DMS153 treated with DMSO at 0.1 percent for 48 hours (cell line): ENCODE measurements around the gene NFIB.

Experiments
- DNase-seq: peaks from one replicate; lab custom pipeline; 2025; ENCODE audit not compliant: unreplicated experiment; lab: John Stamatoyannopoulos, UW

Gene NFIB

GRCh38 chr9:14119694-14120514 lies 194.0 kb downstream of the NFIB start:
- no peak for DNase-seq

GRCh38 chr9:14112226-14112625 lies 201.7 kb downstream of the NFIB start:
- no peak for DNase-seq

DNA sequence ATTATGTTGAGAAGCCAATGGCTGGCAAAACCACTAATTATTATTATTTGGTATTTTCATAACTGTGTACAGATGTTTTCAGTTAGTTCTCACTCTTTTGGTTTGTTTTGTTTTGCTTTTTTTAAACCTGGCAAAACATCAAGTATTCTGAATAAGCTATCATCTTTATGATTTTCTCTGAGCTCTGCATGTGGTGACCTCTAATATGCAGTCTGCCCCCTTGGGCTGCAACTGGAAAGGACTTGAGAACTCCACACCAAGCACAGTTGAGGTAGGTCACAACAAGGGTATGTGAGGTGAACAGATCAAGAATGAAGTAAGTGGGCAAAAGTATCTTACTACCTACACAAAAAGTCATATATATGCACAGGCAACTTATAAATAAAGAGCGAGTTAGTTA lies 202.2 kb downstream of the NFIB start:
- no peak for DNase-seq

GRCh38 chr9:14107977-14108376 lies 206.0 kb downstream of the NFIB start:
- no peak for DNase-seq

DNA sequence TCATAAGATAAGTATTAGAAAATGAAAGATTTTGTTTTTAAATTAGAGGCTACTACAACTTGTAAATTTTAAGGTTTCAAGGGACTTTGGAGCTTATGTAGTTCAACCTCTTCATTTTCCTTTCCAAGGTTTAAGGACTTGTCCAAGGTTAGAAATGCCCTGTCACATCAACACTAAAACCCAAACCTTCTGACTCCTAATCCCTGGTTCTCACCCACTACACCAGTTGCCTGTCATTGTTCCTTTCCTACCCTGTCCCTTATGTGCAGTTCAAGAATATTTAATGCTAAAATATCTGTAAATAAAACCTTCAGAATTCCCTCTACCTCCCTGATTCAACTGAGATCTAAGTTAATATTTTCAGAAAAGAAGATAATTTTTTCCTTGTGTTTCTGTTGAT lies 206.4 kb downstream of the NFIB start:
- no peak for DNase-seq

DNA sequence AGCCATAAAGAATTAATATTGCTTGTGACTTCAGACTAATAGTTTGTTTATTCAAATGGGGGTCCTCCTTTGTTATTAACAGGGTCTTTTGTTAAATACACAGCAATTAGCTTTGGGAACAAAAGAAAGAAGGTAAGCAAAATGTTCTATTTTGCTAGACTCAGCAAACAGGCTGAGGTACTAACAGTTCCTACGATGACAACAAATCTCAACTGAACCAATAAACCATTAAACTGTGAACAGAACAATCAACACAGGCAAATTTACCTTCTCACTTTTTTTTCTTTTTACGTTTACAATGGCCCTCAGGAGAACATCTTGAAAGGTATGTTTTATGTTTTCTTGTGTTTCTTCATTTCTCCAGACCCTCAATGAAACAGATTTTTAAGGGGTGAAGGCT lies 207.2 kb downstream of the NFIB start:
- DNase-seq: no peak

DNA sequence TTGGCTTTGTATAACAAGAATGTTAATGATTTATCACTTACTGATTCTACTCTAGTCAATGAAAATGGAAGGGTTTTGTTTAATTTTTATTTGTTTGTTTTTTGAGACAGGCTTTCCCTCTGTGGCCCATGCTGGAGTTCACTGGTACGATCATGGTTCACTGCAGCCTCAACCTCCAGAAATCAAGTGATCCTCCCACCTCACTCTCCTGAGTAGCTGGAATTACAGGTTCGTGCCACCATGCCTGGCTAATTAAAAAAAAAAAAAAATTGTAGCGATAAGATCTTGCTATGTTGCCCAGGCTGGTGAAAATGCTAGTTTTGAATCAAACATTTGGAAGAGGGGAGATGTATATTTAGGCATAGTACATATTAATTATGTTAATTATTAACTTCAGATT lies 209.4 kb downstream of the NFIB start:
- no peak for DNase-seq

DNA sequence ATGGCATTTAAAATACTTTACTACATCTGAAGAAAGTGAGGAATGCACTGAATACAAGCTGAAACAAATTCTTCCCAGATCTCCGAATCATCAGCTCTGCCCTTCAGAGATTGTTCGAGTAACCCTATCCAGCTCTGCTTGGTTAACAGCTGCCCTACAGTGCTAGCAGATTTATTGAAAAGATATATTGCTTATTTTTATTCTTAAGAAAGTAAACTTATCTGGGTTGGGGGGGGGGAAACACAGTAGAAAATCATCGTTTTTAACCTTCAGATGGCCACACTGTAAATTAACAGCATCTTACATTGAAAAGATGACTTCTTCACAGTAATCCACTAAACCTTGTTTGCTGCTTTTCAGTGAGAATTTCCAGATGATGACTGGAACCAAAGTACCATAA lies 210.8 kb downstream of the NFIB start:
- DNase-seq: no peak

DNA sequence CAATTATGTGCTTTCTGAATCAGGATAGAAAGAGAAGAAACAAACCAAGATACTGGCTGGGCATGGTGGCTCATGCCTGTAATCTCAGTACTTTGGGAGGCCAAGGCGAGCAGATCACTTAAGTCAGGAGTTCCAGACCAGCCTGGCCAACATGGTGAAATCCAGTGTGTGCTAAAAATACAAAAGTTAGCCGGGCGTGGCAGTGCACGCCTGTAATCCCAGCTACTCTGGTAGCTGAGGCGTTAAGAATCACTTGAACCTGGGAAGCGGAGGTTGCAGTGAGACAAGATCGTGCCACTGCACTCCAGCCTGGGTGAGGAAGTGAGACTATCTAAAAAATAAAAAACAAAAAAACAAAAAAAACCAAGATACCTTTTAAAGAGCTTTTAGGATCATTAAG lies 214.2 kb downstream of the NFIB start:
- DNase-seq: no peak

DNA sequence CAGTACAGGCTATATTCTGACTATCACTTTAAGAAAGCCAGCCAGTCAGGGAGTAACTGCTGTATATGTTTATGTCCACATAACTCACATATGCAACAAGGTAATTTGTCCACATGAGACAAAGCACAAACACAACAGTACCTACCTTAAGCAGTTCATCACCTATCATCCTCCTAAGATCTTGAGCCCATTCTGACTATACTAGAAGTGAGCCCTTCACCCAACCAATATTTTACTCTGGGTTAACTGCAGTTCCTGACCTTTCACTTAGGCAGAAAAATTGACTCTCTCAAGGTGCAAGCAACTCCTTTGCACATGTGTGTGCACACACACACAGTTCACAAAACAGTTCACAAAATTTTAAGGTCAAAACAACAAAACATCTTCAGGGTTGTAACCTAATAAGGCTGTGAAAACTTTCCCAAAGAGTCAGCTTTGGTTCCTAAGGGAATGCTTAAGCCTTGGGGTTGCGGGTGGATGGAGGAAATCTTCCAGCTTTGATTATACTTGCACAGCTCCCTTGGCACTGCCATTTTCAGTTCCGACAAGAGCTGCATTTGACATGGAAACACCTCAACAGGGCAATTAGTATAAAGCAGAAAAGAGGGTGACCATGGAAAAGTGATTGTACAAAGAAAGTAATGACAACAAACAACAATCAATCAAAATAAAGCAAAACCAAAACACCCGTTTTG lies 215.3 kb downstream of the NFIB start:
- no peak for DNase-seq

- no peak for DNase-seq
These were observed 216.1 kb downstream of the NFIB start for GRCh38 chr9:14097666-14098415.

DNA sequence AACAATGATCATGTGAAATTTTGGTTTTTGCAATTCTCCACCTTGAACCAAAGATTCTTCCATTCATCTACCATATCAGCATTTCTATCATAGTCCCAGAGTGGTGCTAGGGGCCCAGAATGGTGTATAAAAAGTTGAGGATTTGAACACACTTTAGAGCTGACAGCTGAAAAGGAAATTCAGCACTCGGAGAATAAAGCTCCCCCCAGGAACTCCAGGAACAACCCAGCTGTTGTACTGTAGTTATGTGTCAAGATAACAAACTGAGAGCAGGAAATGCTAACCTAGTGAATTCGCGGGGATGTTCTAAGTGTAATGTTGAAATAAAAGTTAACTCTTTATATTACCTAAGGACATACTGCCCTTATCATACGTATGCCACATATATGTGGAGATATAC lies 216.7 kb downstream of the NFIB start:
- DNase-seq: no peak

DNA sequence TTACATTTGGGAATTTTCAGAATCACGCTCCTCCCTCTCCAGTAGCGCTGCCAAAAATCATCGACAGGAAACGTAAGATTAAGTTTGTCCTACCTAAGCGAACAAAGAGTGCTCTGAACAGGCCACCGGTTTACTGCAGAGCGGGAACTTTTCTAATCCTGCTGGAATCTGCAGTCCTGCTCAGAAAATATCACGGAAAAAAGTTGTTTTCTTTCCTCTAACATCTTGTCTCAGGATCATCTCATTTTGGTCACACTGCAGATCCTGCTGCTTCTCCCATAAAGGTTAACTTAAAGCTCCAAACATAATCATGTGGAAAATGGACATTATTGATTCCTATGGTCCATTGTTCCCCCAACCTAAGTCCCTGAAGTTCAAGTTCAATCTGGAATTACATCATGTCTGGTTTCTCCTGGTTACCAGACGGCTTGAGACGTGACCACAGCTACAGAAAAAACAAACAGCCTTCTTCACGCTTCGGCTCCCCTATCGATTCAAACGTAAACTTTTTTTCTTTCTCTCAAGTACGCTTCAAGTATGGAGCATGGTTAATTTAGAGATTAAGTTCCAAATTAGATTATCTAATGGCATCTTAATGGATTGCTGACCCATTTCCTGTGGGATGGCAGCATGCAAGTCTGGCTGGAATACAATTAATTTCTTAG lies 217.6 kb downstream of the NFIB start:
- DNase-seq: peak; percentile 75

DNA sequence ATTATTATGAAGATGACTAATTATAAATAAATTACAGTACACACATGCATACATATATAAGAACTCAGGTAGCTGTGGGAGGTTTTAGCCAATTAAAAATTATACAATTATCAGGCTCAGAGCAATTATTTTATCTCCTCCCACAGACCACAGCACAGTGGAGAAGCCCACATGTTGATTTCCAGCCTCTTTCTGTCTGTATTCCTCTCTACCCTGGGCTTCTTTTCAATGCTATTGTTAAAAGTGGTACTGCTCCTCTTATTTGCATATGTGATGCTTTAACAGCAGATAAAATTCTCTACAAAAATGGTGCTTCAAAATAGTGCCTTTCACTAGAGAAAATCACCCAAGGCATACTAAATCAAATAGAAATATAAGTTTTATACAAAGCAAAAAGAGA lies 218.7 kb downstream of the NFIB start:
- DNase-seq: no peak

DNA sequence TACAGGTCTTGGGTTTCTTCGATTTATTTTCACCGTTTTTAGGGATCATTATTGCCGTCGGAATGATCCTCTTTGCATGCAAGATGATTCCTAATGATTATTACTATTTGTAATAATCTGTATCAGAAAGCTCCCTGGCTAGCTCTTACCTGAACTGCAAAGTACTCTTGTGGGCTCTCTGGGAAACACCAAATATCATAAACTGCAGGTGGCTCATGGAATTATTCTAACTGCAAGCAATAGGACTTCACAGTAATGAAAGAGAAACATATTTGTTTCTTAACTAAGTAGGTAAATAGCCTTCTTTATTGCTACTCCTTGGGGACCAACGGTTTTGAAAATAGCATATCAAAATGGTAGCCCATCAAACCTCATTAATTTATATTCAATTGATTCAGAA lies 219.4 kb downstream of the NFIB start:
- no peak for DNase-seq

GRCh38 chr9:14092344-14092743 lies 221.6 kb downstream of the NFIB start:
- no peak for DNase-seq

GRCh38 chr9:14089051-14089803 lies 224.7 kb downstream of the NFIB start:
- DNase-seq: no peak

DNA sequence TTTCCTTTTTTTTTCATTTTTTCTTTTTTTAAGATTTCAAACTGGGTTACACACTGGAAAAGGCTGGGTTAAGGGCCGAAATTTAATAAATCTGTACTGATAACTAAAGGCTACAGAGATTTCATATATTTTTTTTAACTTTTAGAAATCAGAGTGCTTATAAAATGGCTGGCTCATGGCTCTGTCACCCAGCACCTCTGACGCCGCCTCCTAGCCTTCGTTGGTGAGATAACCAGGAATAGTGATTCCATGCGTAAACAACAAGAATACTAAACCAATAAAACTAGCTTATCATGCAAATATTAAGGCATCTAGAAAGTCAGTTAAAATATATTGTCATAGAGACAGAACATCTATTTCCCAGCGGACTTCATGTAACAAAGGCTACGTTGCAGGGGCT lies 226.4 kb downstream of the NFIB start:
- no peak for DNase-seq

- DNase-seq: no peak
These were observed 227.4 kb downstream of the NFIB start for GRCh38 chr9:14086495-14086894.

GRCh38 chr9:14085810-14086209 lies 228.1 kb downstream of the NFIB start:
- DNase-seq: no peak

- no peak for DNase-seq
These were observed 229.1 kb downstream of the NFIB start for GRCh38 chr9:14084867-14085266.
